ENCODE data around the gene TTC23. TPM values are rescaled to one million over a fixed set of nuclear protein-coding genes. Genes with fewer than 3 reads are reported as not detected.
"Not testable (repeated sequence)": the region's sequence is repeated elsewhere in the genome, so short reads cannot be mapped to it uniquely, and the experiment has no call there.

Gene TTC23
- total and polyA plus RNA-seq, 2 donors = 17.8 to 57.0 TPM

GRCh38 chr15:99118801-99119546 lies 130.4 kb downstream of the TTC23 start:
- 76% methylated on average over 22 of the region's 22 CpGs for WGBS

GRCh38 chr15:99118258-99118632 lies 131.1 kb downstream of the TTC23 start:
- no peaks in the 10 kb centered on the region for H3K36me3 ChIP-seq (ENCODE audit: insufficient read depth)
- no peak overlapping the region for H3K27ac ChIP-seq (ENCODE audit: low read depth)
- WGBS = 73% methylated on average over 7 of the region's 7 CpGs
- no peak for DNase-seq (ENCODE audit: extremely low spot score)
- H3K4me3 ChIP-seq (ENCODE audit: low read depth, low read length) = no peak overlapping the region
- H3K4me1 ChIP-seq (ENCODE audit: insufficient read depth) = no peaks in the 10 kb centered on the region

More at GRCh38 chr15:99118801-99119546, 130.4 kb downstream of the TTC23 start:
- Histone ChIP-seq H3K36me3 (ENCODE audit: insufficient read depth) (no peaks in the 10 kb centered on the region), H3K4me1 (ENCODE audit: insufficient read depth) (no peaks in the 10 kb centered on the region), H3K27ac (ENCODE audit: low read depth) (no peak overlapping the region), H3K4me3 (ENCODE audit: low read depth, low read length) (no peak overlapping the region)
- DNase-seq (ENCODE audit: extremely low spot score) = no peak

GRCh38 chr15:99117563-99118257 lies 131.7 kb downstream of the TTC23 start:
- DNase-seq (ENCODE audit: extremely low spot score) = no peak
- H3K36me3 ChIP-seq (ENCODE audit: insufficient read depth) = no peaks in the 10 kb centered on the region
- H3K27ac ChIP-seq (ENCODE audit: low read depth) = no peak overlapping the region
- 59% methylated on average over 20 of the region's 20 CpGs for WGBS
- H3K4me3 ChIP-seq (ENCODE audit: low read depth, low read length) = no peak overlapping the region
- no peaks in the 10 kb centered on the region for H3K4me1 ChIP-seq (ENCODE audit: insufficient read depth)

GRCh38 chr15:99117111-99117510 lies 132.3 kb downstream of the TTC23 start:
- no peak overlapping the region for H3K27ac ChIP-seq (ENCODE audit: low read depth)
- WGBS = 60% methylated on average over 8 of the region's 8 CpGs
- no peak overlapping the region for H3K4me3 ChIP-seq (ENCODE audit: low read depth, low read length)
- no peaks in the 10 kb centered on the region for H3K36me3 ChIP-seq (ENCODE audit: insufficient read depth)
- H3K4me1 ChIP-seq (ENCODE audit: insufficient read depth) = no peaks in the 10 kb centered on the region
- no peak for DNase-seq (ENCODE audit: extremely low spot score)

- no peaks in the 10 kb centered on the region for H3K4me1 ChIP-seq (ENCODE audit: insufficient read depth)
- 77% methylated on average over 11 of the region's 11 CpGs for WGBS
- no peak overlapping the region for H3K27ac ChIP-seq (ENCODE audit: low read depth)
- no peak for DNase-seq (ENCODE audit: extremely low spot score)
- H3K36me3 ChIP-seq (ENCODE audit: insufficient read depth) = no peaks in the 10 kb centered on the region
- no peak overlapping the region for H3K4me3 ChIP-seq (ENCODE audit: low read depth, low read length)
Measured at GRCh38 chr15:99115300-99116215, 133.8 kb downstream of the TTC23 start.

GRCh38 chr15:99114511-99115299 lies 134.7 kb downstream of the TTC23 start:
- H3K4me1 ChIP-seq (ENCODE audit: insufficient read depth) = no peaks in the 10 kb centered on the region
- H3K36me3 ChIP-seq (ENCODE audit: insufficient read depth) = no peaks in the 10 kb centered on the region
- no peak overlapping the region for H3K27ac ChIP-seq (ENCODE audit: low read depth)
- WGBS = 54% methylated on average over 12 of the region's 12 CpGs
- no peak for DNase-seq (ENCODE audit: extremely low spot score)
- H3K4me3 ChIP-seq (ENCODE audit: low read depth, low read length) = no peak overlapping the region

- DNase-seq (ENCODE audit: extremely low spot score) = no peak
- no peaks in the 10 kb centered on the region for H3K4me1 ChIP-seq (ENCODE audit: insufficient read depth)
- no peak overlapping the region for H3K27ac ChIP-seq (ENCODE audit: low read depth)
- 77% methylated on average over 13 of the region's 13 CpGs for WGBS
- no peak overlapping the region for H3K4me3 ChIP-seq (ENCODE audit: low read depth, low read length)
- no peaks in the 10 kb centered on the region for H3K36me3 ChIP-seq (ENCODE audit: insufficient read depth)
Measured at GRCh38 chr15:99113547-99114271, 135.7 kb downstream of the TTC23 start.

- H3K4me3 ChIP-seq (ENCODE audit: low read depth, low read length); H3K4me1 ChIP-seq (ENCODE audit: insufficient read depth); H3K36me3 ChIP-seq (ENCODE audit: insufficient read depth); DNase-seq (ENCODE audit: extremely low spot score); H3K27ac ChIP-seq (ENCODE audit: low read depth): not testable (repeated sequence)
- WGBS = 64% methylated on average over 8 of the region's 8 CpGs
Measured at GRCh38 chr15:99111641-99112040, 137.7 kb downstream of the TTC23 start.

- Histone ChIP-seq H3K4me1 (ENCODE audit: insufficient read depth) (no peaks in the 10 kb centered on the region), H3K4me3 (ENCODE audit: low read depth, low read length) (no peak overlapping the region), H3K36me3 (ENCODE audit: insufficient read depth) (no peaks in the 10 kb centered on the region), H3K27ac (ENCODE audit: low read depth) (no peak overlapping the region)
- no peak for DNase-seq (ENCODE audit: extremely low spot score)
- 42% methylated on average over 8 of the region's 8 CpGs for WGBS
Measured at GRCh38 chr15:99110581-99111320, 138.6 kb downstream of the TTC23 start.

- Histone ChIP-seq H3K27ac (ENCODE audit: low read depth) (no peak overlapping the region), H3K4me3 (ENCODE audit: low read depth, low read length) (no peak overlapping the region), H3K4me1 (ENCODE audit: insufficient read depth) (no peaks in the 10 kb centered on the region), H3K36me3 (ENCODE audit: insufficient read depth) (no peaks in the 10 kb centered on the region)
- no peak for DNase-seq (ENCODE audit: extremely low spot score)
- 61% methylated on average over 12 of the region's 12 CpGs for WGBS
Measured at GRCh38 chr15:99110093-99110492, 139.3 kb downstream of the TTC23 start.

GRCh38 chr15:99109555-99110021 lies 139.8 kb downstream of the TTC23 start:
- H3K36me3 ChIP-seq (ENCODE audit: insufficient read depth) = no peaks in the 10 kb centered on the region
- no peaks in the 10 kb centered on the region for H3K4me1 ChIP-seq (ENCODE audit: insufficient read depth)
- 57% methylated on average over 10 of the region's 10 CpGs for WGBS
- DNase-seq (ENCODE audit: extremely low spot score) = no peak
- no peak overlapping the region for H3K27ac ChIP-seq (ENCODE audit: low read depth)
- H3K4me3 ChIP-seq (ENCODE audit: low read depth, low read length) = no peak overlapping the region

- WGBS = 70% methylated on average over 5 of the region's 5 CpGs
- no peak for DNase-seq (ENCODE audit: extremely low spot score)
- H3K4me3 ChIP-seq (ENCODE audit: low read depth, low read length) = no peak overlapping the region
- H3K4me1 ChIP-seq (ENCODE audit: insufficient read depth) = no peaks in the 10 kb centered on the region
- no peak overlapping the region for H3K27ac ChIP-seq (ENCODE audit: low read depth)
- no peaks in the 10 kb centered on the region for H3K36me3 ChIP-seq (ENCODE audit: insufficient read depth)
Measured at GRCh38 chr15:99108993-99109392, 140.4 kb downstream of the TTC23 start.

Measured in urinary bladder (tissue), 4 donors.